COLO829 (cell line): ENCODE results near the gene KIF5B.
"Not testable (repeated sequence)": the region's sequence is repeated elsewhere in the genome, so short reads cannot be mapped to it uniquely, and the experiment has no call there.

Experiments used
- DNase-seq: peaks from one replicate; pipeline ENCODE4 v3.0.0; 2012; ENCODE audit warnings: low spot score

The KIF5B gene

DNA sequence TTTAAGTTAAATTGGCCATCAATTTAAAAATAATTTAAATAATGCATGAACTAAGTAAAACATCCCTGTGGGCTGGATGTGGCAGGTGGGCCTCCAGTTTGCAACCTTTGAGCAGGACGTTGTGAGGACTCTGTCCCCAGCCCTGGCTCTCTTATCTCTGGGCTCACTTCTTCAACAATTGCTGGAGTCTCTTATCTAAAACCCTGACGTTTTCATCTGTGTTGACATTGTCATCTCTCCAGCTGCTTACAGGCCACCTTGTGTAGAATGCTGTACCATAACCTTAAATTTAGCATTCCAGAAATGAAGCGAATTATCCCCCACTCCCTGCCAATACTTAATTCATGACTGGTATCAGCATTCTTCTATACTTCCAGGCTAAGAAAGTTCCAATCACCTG lies 3.2 kb upstream of the KIF5B start:
- no peak for DNase-seq

- DNase-seq = no peak
These were observed 779 bp upstream of the KIF5B start for GRCh38 chr10:32057036-32057372.

DNA sequence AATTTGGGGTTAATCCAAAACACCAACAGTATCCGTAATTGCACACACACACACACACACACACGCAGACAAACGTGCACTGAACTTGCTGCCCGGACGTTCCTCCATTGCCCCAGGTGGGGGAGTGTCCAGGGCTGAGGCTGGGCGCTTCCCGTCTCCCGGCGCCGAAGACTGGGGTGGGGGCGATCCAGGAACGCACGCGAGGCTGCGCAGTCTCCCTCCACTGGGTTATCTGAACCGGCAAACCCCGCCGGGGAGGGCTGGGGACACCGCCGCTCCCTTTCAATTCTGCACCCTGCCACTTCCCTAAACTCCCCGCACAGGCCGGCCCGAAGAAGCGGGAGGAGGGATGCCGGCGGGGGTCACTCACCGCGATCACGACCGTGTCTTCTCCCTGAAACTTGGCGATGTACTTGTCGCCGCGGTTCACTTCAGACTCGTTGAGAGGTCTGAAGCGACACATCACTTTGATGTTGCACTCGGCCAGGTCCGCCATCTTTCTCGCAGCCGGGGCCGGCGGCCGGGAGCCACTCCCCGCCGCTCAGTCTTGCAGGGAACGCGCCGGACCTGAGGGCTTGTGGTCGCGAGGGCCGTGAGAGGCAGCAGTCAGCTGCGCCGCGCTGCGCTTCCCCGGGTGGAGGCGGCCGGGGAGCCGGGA lies 618 bp downstream of the KIF5B start:
- peak; percentile 35 for DNase-seq

- DNase-seq = peak; percentile 15
These were observed 2.1 kb downstream of the KIF5B start for GRCh38 chr10:32054094-32054493.

- not testable (repeated sequence) for DNase-seq
These were observed 2.8 kb downstream of the KIF5B start for GRCh38 chr10:32053392-32053791.

DNA sequence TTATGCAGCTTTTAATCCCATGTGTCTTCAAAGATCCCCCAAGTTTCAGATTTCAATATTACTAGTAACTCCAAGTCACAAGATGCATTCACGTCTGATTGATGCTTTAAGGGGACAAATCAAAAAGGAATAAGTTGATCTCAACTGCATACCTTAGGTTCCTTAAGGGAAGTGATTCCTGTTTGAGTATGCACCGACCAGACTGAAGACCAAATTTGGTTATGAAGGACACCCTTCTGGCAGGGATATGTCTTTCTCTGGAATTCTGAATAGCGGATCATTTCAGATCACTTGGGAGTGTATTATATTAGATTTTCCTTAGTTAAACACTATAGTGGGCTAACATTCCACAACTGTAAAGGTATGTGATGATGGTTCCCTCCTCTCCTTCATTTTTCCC lies 4.3 kb downstream of the KIF5B start:
- no peak for DNase-seq

- no peak for DNase-seq
These were observed 6.0 kb downstream of the KIF5B start for GRCh38 chr10:32050177-32050576.

- DNase-seq = no peak
These were observed 7.1 kb downstream of the KIF5B start for GRCh38 chr10:32049113-32049512.

- DNase-seq = no peak
These were observed 7.9 kb downstream of the KIF5B start for GRCh38 chr10:32048282-32048681.

GRCh38 chr10:32047881-32048280 lies 8.3 kb downstream of the KIF5B start:
- no peak for DNase-seq

GRCh38 chr10:32046151-32046550 lies 10.1 kb downstream of the KIF5B start:
- no peak for DNase-seq

- DNase-seq = not testable (repeated sequence)
These were observed 13.5 kb downstream of the KIF5B start for GRCh38 chr10:32042730-32043129.

DNA sequence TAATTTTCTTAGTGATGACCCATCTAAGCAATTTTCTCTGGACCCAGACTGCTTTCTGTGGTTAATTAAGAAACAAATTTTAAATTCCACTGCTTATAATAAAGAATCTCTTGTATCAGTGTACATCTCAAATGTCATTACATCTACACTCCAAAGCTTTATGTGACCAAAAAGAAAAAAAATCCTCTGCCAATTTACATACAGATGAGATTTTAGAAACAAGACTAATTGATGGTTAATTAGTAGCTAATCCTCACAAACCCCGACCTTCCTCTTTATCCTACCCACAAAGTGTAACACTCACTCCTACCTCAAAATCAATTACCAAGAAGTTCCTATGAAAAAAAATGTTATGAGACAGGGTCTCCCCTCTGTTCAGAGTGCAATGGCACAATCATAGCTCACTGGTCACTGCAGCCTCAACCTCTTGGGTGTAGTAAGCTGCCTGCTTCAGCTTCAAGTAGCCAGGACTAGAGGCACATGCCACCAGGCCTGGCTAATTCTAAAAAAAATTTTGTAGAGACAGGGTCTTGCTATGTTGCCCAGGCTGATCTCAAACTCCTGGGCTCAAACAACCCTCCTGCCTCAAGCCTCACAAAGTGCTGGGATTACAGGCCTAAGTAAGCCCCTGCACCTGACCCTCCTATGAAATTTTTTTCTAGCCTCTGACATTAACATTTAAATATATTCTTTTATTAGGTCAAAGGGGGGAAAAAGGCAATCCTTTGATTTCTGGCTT lies 14.8 kb downstream of the KIF5B start:
- no peak for DNase-seq

GRCh38 chr10:32039734-32040133 lies 16.5 kb downstream of the KIF5B start:
- DNase-seq = no peak

DNA sequence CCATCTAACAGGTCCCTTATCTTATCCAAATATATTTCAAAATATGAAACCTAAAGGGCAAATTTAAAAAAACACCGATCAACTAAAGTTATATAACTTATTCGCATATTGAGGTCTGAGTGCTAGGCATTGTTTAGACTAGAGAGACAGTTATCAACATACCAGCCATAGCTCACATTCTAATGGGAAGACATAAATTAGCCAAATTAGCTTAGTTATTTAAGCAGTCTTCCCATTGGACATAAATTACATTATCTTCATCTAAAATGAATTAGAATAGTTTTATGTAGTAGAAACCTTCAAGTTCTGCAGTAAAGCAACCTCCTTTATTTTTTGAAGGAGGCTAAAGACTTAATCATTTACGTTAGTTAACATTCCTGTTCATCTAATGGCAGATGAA lies 17.4 kb downstream of the KIF5B start:
- DNase-seq = no peak

DNA sequence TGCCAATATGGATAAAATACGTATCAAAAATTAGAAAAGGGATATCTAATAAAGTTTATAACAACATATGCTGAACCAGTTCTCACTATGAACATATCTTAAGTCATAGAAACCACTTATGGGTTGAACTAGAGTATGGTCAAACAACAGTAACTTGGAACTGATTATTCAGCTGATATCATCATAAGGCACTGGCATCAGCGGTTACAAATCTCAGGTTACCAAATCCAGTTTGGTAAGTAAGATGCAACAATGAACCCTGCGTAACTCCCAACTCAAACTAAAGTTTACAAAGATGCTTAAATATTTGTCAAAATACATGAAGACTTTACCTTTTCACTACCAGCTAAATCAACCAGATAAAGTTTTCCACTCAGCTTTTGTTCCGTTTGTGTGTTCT lies 19.3 kb downstream of the KIF5B start:
- no peak for DNase-seq

DNA sequence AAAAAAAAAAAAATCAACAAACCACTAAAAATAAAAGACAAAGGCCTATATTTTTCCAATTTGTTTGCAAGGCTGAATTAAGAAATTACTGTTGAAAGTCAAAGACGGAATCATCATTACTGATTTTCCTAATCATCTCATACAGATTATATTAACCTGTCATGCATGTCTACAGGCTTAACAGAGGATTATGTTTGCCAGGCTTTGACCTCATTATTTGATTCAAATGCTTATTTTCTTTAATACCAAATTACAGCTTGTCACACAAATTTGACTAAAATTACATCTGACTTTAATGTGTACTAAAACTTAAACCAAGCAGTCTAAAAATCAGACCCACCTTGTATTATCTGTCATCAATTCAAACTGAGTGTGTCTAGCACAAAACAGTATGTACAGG lies 21.2 kb downstream of the KIF5B start:
- DNase-seq = no peak

DNA sequence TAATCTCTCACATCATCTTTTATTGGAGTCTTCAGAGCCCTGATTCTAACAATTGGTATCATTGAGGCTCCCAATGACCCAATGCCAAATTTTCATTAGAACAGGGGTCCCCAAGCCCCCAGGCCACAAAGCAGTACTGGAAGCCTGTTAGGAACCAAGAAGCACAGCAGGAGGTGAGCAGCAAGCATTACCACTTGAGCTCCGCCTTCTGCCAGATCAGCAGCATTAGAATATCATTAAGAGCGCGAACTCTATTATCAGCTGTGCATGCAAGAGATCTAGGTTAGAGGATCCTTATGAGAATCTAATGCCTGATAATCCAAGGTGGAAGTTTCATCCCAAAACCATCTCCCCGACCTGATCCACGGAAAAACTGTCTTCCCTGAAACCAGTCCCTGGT lies 23.1 kb downstream of the KIF5B start:
- DNase-seq = no peak

DNA sequence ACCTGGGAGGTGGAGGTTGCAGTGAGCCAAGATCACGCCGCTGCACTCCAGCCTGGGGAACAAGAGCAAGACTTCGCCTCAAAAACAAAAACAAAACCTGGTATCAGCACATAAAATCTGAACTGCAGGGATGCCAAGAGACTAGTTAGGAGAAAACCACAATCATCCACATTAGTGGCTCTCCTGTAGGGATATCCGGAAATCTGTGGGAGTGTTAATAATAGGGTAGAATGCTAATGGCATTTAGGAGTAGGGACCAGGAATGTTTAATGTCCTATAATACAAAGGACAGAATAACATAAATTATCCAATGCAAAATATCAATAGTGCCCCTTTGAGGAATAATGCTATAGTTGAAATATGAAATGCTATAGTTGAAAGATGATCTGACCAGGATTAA lies 24.3 kb downstream of the KIF5B start:
- no peak for DNase-seq

- DNase-seq = no peak
These were observed 24.8 kb downstream of the KIF5B start for GRCh38 chr10:32031424-32031823.

GRCh38 chr10:32028710-32029109 lies 27.5 kb downstream of the KIF5B start:
- DNase-seq = no peak

- no peak for DNase-seq
These were observed 33.0 kb downstream of the KIF5B start for GRCh38 chr10:32023264-32023663.

- no peak for DNase-seq
These were observed 39.2 kb downstream of the KIF5B start for GRCh38 chr10:32017044-32017443.

DNA sequence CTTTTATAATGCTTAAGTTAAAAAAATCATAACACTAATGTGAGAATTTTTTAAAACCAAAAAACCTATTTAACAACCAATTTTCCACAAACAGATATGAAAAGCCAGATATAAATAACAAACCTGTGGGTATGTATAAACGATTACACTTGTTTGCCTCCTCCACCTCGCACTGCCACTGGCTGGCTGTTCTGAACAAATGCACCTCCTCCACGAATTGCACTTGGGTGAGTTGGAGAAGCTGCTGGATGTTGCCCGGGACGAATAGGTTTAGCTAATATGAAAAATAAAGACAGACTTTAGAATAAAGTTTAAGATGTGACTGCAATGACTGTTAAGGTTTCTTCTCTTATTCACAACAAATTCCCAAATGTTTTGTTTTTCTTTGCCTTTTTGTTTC lies 40.8 kb downstream of the KIF5B start:
- DNase-seq = no peak
